ENCODE measurements around the gene NDUFAF5.

Gene NDUFAF5

GRCh38 chr20:13783528-13783927 lies 1.3 kb upstream of the NDUFAF5 start:
- DNase-seq, result no peak

- no peak for DNase-seq
Observed at GRCh38 chr20:13784271-13784892, 446 bp upstream of the NDUFAF5 start.

- no peak for DNase-seq
Observed at GRCh38 chr20:13786143-13786828, 1.5 kb downstream of the NDUFAF5 start.

GRCh38 chr20:13788167-13788834 lies 3.5 kb downstream of the NDUFAF5 start:
- DNase-seq, result no peak

GRCh38 chr20:13790708-13791107 lies 5.9 kb downstream of the NDUFAF5 start:
- no peak for DNase-seq

GRCh38 chr20:13791540-13792459 lies 7.0 kb downstream of the NDUFAF5 start:
- DNase-seq, result no peak

GRCh38 chr20:13793001-13793400 lies 8.2 kb downstream of the NDUFAF5 start:
- no peak for DNase-seq

GRCh38 chr20:13794667-13795066 lies 9.8 kb downstream of the NDUFAF5 start:
- no peak for DNase-seq

GRCh38 chr20:13799040-13799439 lies 14.2 kb downstream of the NDUFAF5 start:
- no peak for DNase-seq

GRCh38 chr20:13799974-13800373 lies 15.1 kb downstream of the NDUFAF5 start:
- DNase-seq, result no peak

GRCh38 chr20:13800728-13801134 lies 15.9 kb downstream of the NDUFAF5 start:
- no peak for DNase-seq

GRCh38 chr20:13809373-13809772 lies 24.5 kb downstream of the NDUFAF5 start:
- DNase-seq, result no peak

- DNase-seq, result no peak
Observed at GRCh38 chr20:13809855-13810254, 25.0 kb downstream of the NDUFAF5 start.

- DNase-seq, result no peak
Observed at GRCh38 chr20:13810446-13810845, 25.6 kb downstream of the NDUFAF5 start.

- no peak for DNase-seq
Observed at GRCh38 chr20:13813910-13814309, 29.1 kb downstream of the NDUFAF5 start.

- no peak for DNase-seq
Observed at GRCh38 chr20:13814672-13815071, 29.8 kb downstream of the NDUFAF5 start.

- DNase-seq, result no peak
Observed at GRCh38 chr20:13816757-13817156, 31.9 kb downstream of the NDUFAF5 start.

- DNase-seq, result no peak
Observed at GRCh38 chr20:13817342-13817741, 32.5 kb downstream of the NDUFAF5 start.

- no peak for DNase-seq
Observed at GRCh38 chr20:13819885-13820645, 35.2 kb downstream of the NDUFAF5 start.

- no peak for DNase-seq
Observed at GRCh38 chr20:13821876-13822275, 37.0 kb downstream of the NDUFAF5 start.

GRCh38 chr20:13822459-13822858 lies 37.6 kb downstream of the NDUFAF5 start:
- DNase-seq, result no peak

GRCh38 chr20:13824459-13824858 lies 39.6 kb downstream of the NDUFAF5 start:
- no peak for DNase-seq
